ENCODE measurements around the gene TEKT2.

DNA sequence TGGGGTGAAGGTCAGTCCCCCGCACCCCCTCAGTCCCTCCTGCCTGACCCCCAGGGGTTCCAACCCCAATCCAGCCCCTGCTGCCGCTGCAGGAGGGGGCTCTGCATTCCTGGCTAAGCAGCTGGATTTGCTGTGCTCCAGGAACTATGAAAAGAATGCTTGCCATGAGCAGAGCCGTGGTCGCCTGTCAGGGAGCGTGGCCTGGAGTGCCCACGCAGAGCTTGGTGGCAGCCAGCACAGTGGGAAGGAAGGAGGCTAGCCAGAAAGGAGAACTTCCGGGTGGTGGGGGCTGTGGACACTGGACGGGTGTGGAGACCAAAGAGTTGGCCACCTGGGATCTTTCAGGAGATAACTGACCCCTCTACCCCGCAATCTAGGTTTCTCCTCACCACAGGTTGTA is 35.6 kb downstream of the TEKT2 start:
- TF ChIP-seq, protein P1, sequence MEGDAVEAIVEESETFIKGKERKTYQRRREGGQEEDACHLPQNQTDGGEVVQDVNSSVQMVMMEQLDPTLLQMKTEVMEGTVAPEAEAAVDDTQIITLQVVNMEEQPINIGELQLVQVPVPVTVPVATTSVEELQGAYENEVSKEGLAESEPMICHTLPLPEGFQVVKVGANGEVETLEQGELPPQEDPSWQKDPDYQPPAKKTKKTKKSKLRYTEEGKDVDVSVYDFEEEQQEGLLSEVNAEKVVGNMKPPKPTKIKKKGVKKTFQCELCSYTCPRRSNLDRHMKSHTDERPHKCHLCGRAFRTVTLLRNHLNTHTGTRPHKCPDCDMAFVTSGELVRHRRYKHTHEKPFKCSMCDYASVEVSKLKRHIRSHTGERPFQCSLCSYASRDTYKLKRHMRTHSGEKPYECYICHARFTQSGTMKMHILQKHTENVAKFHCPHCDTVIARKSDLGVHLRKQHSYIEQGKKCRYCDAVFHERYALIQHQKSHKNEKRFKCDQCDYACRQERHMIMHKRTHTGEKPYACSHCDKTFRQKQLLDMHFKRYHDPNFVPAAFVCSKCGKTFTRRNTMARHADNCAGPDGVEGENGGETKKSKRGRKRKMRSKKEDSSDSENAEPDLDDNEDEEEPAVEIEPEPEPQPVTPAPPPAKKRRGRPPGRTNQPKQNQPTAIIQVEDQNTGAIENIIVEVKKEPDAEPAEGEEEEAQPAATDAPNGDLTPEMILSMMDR (IDR thresholded peaks at IDR 0.05 in 4 of 5, conservative IDR thresholded peaks at IDR 0.05 in 1 of 5): no peak
- TF ChIP-seq POLR2A (IDR thresholded peaks at IDR 0.05): no peak

Data from gastrocnemius medialis (tissue), 4 donors.